Progenitor cell of endocrine pancreas (in vitro differentiated cells): ENCODE measurements around the gene ATP5F1D. TPM values are rescaled to one million over a fixed set of nuclear protein-coding genes. Genes with fewer than 3 reads are reported as not detected.
A peak's percentile ranks its signal among the peaks of the same experiment; 100 is the strongest.

ENCODE experiments used
- DNase-seq: peaks from one replicate; pipeline ENCODE4 v3.0.0; 2021; ENCODE audit warnings: low spot score; ENCODE audit not compliant: unreplicated experiment
- H3K27ac Mint-ChIP-seq: 2 replicates; pipeline ENCODE4 v1.8.0; 2021; ENCODE audit warnings: mild to moderate bottlenecking, moderate library complexity, mixed read lengths
- H3K27me3 Mint-ChIP-seq: 2 replicates; pipeline ENCODE4 v1.8.0; 2021; ENCODE audit warnings: mixed read lengths
- H3K36me3 Mint-ChIP-seq: 2 replicates; pipeline ENCODE4 v1.8.0; 2022; ENCODE audit warnings: mixed read lengths; ENCODE audit not compliant: insufficient read depth
- H3K4me1 Mint-ChIP-seq: 2 replicates; pipeline ENCODE4 v1.8.0; 2021; ENCODE audit warnings: low read depth, mixed read lengths
- H3K4me3 Mint-ChIP-seq: 2 replicates; pipeline ENCODE4 v1.8.0; 2021; ENCODE audit warnings: low read depth, mild to moderate bottlenecking, moderate library complexity, mixed read lengths
- H3K9me3 Mint-ChIP-seq: 2 replicates; pipeline ENCODE4 v1.8.0; 2021; ENCODE audit warnings: low read depth, mixed read lengths
- CTCF ChIP-seq: fragments of 200-600 bp; sonication (generic); IDR thresholded peaks from one replicate; pipeline ENCODE4 v1.5.0; 2021; ENCODE audit warnings: antibody characterized with exemption, mild to moderate bottlenecking; ENCODE audit not compliant: unreplicated experiment
- total RNA-seq: library from RNA; stranded (reverse); gene quantifications from 2 replicates; pipeline ENCODE4 v1.2.1, GENCODE V29; 2021

ATP5F1D gene
- total RNA-seq, 1 donor from 2014 or later = 107 TPM

- no peak overlapping the region for H3K4me3 Mint-ChIP-seq
- no peak overlapping the region for H3K27ac Mint-ChIP-seq
- H3K9me3 Mint-ChIP-seq = no peaks in the 10 kb centered on the region
- no peaks in the 10 kb centered on the region for H3K36me3 Mint-ChIP-seq
- DNase-seq = no peak
- H3K4me1 Mint-ChIP-seq = no peaks in the 10 kb centered on the region
- H3K27me3 Mint-ChIP-seq = no peaks in the 10 kb centered on the region
- no peak for TF ChIP-seq CTCF
Measured at GRCh38 chr19:1219786-1220476, 21.6 kb upstream of the ATP5F1D start.

- no peak overlapping the region for H3K27ac Mint-ChIP-seq
- H3K4me3 Mint-ChIP-seq = no peak overlapping the region
- H3K36me3 Mint-ChIP-seq = no peaks in the 10 kb centered on the region
Measured at GRCh38 chr19:1220477-1220930, 21.0 kb upstream of the ATP5F1D start.

GRCh38 chr19:1220976-1221903 lies 20.3 kb upstream of the ATP5F1D start:
- H3K4me3 Mint-ChIP-seq = no peak overlapping the region
- H3K36me3 Mint-ChIP-seq = no peaks in the 10 kb centered on the region
- DNase-seq = no peak
- no peaks in the 10 kb centered on the region for H3K9me3 Mint-ChIP-seq
- no peaks in the 10 kb centered on the region for H3K27me3 Mint-ChIP-seq
- TF ChIP-seq CTCF = peak; percentile 58
- H3K27ac Mint-ChIP-seq = no peak overlapping the region
- no peaks in the 10 kb centered on the region for H3K4me1 Mint-ChIP-seq

More at GRCh38 chr19:1220477-1220930, 21.0 kb upstream of the ATP5F1D start:
- no peaks in the 10 kb centered on the region for H3K27me3 Mint-ChIP-seq
- no peaks in the 10 kb centered on the region for H3K9me3 Mint-ChIP-seq
- TF ChIP-seq CTCF = no peak
- no peak for DNase-seq
- no peaks in the 10 kb centered on the region for H3K4me1 Mint-ChIP-seq

GRCh38 chr19:1221904-1222255 lies 19.7 kb upstream of the ATP5F1D start:
- TF ChIP-seq CTCF = no peak
- Mint-ChIP-seq H3K4me3 (no peak overlapping the region), H3K27ac (no peak overlapping the region), H3K36me3 (no peaks in the 10 kb centered on the region), H3K4me1 (no peaks in the 10 kb centered on the region), H3K9me3 (no peaks in the 10 kb centered on the region), H3K27me3 (no peaks in the 10 kb centered on the region)
- no peak for DNase-seq

- no peaks in the 10 kb centered on the region for H3K36me3 Mint-ChIP-seq
- H3K27ac Mint-ChIP-seq = no peak overlapping the region
- TF ChIP-seq CTCF = peak; percentile 20
- H3K9me3 Mint-ChIP-seq = no peaks in the 10 kb centered on the region
- no peak for DNase-seq
- H3K4me3 Mint-ChIP-seq = no peak overlapping the region
- H3K4me1 Mint-ChIP-seq = no peaks in the 10 kb centered on the region
- H3K27me3 Mint-ChIP-seq = no peaks in the 10 kb centered on the region
Measured at GRCh38 chr19:1222394-1222793, 19.2 kb upstream of the ATP5F1D start.
